ENCODE measurements around the gene DOCK7.

DOCK7 gene

GRCh38 chr1:62448221-62448933, 239.8 kb downstream of the DOCK7 start:
- no peak for DNase-seq (ENCODE audit: low read depth)

GRCh38 chr1:62444701-62445100, 243.5 kb downstream of the DOCK7 start:
- no peak for DNase-seq (ENCODE audit: low read depth)

DNA sequence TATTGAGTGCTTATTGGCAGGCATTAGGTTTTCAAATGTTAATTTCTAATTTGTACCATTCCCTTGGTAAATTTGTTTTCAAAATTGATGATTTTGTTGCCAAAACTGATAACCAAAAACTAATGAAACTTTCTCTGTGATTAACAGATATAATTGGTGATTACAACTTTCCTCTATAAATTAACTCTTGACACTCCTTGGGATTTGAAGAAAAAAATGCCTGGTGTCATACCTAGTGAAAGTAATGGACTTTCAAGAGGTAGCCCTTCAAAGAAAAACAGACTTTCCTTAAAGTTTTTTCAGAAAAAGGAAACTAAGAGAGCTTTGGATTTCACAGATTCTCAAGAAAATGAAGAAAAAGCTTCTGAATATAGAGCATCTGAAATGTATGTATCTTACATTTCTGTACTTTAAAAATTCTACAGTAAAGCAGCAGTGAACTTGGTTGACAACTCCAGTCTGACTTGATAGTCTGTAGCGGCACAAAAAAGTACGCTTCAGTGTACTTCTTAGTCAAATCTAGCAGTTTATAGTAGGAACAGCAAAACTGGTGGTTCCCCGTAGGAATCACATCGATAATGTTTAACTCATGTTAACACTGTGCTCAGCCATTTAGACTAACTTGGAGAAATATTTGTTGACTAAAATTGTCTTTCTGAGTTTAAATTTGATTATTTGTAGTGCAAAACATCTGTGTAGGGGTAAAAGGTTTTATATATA, 248.4 kb downstream of the DOCK7 start:
- DNase-seq (ENCODE audit: low read depth): no peak

DNA sequence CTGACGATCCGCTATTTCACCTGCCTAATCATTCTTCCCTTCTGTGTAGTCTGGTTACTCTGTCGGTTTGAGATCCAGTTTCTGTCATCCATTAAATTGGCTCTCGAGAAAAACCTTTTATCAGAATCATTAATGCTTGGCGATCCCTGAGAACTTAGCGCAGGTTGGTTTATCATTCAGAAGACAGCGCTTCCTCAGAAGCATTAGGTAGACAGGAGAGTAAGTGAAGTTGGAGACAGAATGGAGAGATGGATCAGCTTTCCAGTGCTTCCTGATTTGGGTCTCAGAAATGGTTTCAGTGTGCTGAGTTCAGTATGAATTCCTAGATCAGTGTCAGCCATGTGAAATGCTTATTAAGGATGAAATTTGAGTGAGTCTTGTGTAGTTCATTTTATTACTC, 250.0 kb downstream of the DOCK7 start:
- DNase-seq (ENCODE audit: low read depth): no peak

- DNase-seq (ENCODE audit: low read depth): no peak
Measured at GRCh38 chr1:62437273-62437940, 250.8 kb downstream of the DOCK7 start.

DNA sequence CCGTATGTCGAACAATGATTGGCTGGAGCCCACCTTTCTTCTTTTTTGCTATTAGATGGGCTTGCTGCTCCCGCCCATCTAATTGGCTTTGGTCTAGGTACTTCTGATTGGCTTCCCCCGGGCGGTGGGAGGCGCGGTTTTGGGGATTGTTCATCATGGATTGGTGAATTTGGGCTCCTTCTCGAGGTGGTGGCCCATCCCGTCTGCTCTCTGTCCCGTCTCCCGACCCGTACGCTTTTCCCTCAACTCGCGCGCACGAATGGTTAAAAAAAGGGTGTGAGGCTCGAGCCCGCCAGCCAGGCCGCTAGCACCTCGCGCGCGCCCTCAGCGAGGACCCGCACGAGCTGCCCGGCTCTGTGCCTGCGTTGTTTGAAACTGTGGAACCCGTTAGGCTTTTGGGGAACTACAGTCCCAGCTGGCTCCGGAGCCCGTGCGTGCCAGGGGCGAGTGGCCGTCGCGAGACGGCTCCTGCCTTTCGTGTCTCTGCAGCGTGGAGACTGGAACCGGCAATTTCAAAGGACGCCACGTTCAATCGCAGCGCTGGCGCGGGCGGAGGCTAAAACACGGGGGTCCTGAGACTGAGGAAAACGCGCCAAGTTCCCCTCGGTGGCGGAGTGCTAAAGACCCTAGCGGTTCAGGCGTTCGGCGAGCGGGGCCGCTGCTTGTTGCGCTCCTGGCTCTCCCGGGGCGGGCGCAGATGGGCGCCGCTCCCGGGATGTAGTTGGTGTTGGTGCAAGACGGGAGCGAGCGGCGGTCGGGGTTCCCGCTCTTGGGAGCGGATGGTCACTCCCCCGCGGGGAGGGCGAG, 251.5 kb downstream of the DOCK7 start, which contains the start of gene USP1:
TSS of gene USP1 (plus strand) at position 584 of the 807 bp plus-strand sequence. CDS start 2,819 bp downstream, outside the sequence.
- peak; percentile 99 for DNase-seq (ENCODE audit: low read depth)

DNA sequence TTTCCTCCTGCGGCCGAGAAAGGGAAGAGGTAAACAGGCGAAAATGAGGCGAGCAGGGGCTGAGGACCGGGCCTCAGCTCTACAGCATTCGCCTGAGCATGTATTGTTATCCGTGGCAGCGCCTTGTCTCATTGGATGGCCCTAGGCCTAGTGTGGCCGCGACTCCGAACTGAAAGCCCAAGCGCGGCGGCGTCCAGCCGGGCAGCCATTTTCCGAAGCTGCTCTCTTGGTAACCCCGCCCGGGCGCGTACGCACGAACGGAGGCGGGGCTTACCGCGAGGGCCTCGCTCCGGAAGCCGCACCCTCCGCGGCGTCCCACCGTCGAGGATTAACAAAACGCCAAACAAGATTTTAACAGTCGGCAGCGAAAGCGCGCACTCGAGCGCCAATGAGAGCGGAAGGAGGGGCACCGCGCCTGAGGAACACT, 252.1 kb downstream of the DOCK7 start:
- no peak for DNase-seq (ENCODE audit: low read depth)

- DNase-seq (ENCODE audit: low read depth): no peak
Measured at GRCh38 chr1:62435231-62436038, 252.8 kb downstream of the DOCK7 start.

DNA sequence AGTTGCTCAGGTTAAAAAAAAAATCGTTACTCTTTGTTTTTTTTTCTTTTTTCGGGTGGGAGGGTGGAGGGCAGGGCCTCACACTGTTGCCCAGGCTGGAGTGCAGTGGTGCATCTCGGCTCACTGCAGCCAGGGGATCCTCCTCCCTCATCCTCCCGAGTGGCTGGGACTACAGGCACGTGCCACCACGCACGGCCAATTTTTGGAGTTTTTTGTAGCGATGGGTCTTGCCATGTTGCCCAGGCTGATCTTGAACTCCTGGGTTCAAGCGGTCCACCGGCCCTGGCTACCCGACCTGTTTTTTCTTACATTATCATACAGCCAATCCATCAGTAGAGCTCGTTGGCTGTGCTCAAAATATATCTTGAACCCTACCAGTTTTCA, 253.6 kb downstream of the DOCK7 start:
- no peak for DNase-seq (ENCODE audit: low read depth)

DNA sequence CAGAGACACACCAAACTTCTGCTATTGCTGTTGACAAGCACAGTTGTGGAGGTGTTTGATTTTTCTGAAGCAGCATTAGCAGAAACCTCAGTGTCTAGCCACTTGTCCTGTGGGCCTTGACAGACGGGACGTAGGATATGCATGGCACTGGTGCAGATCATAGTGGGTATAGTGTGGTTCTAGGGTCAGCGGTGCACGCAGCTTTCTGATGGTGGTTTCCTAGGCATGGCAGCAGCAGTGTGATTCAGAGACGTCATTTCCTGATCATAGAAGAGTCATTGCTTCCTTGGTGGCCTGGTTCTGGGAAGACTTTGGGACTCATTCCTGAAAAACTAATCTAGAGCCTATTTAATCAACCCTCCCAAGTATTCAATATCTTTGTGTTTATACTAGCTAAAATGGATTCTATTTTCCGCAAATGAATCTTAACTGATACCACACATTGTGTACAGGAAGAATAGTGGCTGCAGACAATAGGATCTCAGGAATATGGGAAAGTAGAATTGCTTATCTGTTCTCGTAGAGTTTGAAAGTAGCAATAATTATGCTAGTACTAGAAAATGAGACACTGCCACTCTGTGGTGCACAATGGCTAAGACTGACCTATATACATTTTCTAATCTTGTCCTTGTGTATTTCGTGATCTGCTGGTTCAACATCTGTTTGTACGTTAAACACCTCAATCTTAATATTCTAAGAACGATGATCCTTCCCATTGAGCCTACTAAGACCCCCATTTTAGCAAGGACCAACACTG, 254.1 kb downstream of the DOCK7 start:
- DNase-seq (ENCODE audit: low read depth): no peak

- no peak for DNase-seq (ENCODE audit: low read depth)
Measured at GRCh38 chr1:62429581-62429980, 258.6 kb downstream of the DOCK7 start.

GRCh38 chr1:62428351-62428750, 259.8 kb downstream of the DOCK7 start:
- DNase-seq (ENCODE audit: low read depth): no peak

DNA sequence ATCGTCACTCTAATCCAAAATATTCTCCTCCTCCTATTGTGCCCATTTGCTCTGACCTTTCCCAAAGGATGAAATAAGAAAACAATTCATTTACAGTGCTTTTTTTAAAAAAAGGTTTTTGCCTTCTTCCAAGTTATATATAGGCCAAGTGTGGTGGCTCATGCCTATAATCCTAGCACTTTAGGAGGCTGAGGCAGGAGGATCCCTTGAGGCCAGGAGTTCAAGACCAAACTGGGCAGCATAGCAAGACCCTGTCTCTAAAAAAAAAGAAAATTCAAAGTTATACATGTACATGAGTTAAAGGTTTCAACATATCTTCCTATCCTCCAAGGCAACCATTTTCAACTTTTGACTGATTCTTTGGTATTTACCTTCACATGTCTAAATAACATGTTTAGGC, 261.4 kb downstream of the DOCK7 start:
- DNase-seq (ENCODE audit: low read depth): no peak

DNA sequence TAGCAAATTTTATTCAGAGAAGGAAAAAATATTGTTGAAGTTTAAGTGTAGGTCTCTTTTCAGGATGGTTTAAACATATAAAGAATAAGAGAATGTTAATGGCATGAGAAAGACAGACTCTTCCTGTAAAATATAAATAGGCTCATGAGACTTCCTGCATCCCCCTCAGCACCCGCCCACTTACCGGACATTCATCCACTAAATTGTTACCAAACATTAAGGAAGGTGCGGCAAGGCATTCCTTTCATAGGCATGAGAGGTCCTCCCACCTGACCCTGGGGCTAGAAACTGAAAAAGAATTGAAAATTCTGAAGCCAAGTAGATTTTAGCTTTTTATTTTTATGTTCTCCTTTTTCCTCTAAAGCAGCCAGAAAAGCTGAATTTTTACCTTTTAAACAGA, 261.9 kb downstream of the DOCK7 start:
- no peak for DNase-seq (ENCODE audit: low read depth)

DNA sequence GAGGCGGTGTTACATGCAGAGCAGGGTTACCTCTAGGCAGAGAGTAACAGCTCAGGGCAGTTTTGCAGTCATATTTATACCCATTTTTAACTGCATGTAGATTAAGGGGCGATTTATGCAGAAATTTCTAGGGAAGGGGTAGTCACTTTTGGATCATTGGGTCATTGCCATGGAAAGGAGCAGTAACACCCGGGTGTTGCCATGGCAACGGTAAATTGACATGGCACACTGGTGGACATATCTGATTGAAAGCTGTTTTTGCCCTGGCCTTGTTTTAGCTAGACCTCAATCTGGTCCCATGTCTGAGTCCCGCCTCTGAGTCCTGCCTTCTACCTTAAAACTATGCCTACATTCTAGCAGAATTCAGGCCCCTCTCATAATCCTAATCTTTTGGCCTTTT, 263.1 kb downstream of the DOCK7 start:
- DNase-seq (ENCODE audit: low read depth): no peak

GRCh38 chr1:62424411-62424810, 263.8 kb downstream of the DOCK7 start:
- no peak for DNase-seq (ENCODE audit: low read depth)

DNA sequence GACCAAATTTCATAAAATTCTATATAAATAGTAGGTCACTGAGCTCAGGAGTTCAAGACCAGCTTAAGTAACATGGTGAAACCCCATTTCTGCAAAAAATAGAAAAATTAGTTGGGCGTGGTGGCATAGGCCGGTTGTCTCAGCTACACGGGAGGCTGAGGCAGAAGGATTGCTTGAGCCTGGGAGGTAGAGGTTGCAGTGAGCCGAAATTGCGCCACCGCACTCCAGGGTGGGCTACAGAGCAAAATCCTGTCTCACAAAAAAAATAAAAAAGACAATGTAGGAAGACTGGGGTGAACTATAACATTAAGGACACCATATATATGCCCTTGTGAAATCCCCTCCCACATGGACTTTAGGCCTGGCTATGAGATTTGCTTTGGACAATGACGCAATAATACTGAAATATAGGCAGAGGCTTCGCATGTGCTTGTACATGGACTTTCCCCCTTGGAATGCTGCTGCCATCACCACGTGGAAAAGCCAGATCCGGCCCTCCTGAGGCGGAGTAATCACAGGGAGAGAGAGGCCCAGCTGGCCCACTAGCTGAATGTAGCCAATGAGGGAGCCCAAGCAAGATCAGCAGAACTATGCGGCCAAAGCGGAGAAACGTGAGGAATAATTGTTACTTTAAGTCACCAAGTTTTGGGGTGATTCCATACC, 264.5 kb downstream of the DOCK7 start:
- DNase-seq (ENCODE audit: low read depth): no peak

DNA sequence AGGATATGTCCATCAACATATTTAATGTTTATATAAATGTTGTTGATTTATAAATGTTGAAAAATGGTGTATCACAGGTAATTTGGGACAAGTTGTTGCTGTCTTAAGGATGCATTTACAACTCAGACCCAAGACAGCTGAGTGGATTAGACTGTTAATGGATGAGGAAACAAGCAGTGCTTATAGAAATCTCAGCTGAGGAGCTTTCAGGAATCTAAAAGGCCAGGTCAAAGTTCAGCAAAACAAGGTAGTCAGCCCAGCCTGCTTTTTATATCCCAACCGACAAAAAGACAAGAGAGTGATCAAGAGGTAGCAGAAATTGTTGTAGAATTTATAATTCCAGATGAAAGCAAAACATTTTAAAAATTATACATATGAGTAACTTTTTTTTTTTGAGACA, 268.0 kb downstream of the DOCK7 start:
- DNase-seq (ENCODE audit: low read depth): no peak

GRCh38 chr1:62417351-62417999, 270.7 kb downstream of the DOCK7 start:
- DNase-seq (ENCODE audit: low read depth): no peak

GRCh38 chr1:62415687-62416086, 272.5 kb downstream of the DOCK7 start:
- no peak for DNase-seq (ENCODE audit: low read depth)

Measured in HS-5 (cell line).